ENCODE data around the gene KIAA0232.

DNA sequence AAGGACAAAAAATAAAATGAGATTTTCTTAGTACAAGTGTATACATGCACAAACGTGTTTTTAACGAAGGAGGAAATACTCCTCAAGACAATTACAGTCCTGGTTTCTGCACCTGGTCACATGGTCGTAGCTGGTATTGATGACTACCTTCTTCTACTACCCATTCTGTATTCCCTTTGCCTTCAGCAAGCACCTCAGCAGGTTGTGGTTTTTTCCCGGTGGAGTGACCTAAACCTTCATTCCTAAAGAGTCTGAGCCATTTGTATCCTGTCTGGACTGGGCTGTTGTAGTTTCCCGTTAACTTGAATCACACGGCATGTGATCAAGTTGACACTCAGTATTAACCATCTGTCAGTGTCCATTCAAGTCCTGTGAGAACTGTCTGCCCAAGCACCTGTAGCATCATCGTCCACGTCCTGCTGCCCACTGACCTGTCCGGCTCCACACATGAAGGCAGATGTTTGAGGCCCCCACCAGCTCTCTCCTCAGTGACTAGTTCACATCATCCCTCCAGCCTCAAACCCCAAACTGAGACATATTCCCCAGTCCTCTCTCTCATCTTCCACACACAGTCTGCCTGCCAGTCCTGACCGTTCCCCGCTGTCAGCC is 96.0 kb downstream of the KIAA0232 start:
- TF ChIP-seq, protein P1, sequence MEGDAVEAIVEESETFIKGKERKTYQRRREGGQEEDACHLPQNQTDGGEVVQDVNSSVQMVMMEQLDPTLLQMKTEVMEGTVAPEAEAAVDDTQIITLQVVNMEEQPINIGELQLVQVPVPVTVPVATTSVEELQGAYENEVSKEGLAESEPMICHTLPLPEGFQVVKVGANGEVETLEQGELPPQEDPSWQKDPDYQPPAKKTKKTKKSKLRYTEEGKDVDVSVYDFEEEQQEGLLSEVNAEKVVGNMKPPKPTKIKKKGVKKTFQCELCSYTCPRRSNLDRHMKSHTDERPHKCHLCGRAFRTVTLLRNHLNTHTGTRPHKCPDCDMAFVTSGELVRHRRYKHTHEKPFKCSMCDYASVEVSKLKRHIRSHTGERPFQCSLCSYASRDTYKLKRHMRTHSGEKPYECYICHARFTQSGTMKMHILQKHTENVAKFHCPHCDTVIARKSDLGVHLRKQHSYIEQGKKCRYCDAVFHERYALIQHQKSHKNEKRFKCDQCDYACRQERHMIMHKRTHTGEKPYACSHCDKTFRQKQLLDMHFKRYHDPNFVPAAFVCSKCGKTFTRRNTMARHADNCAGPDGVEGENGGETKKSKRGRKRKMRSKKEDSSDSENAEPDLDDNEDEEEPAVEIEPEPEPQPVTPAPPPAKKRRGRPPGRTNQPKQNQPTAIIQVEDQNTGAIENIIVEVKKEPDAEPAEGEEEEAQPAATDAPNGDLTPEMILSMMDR (IDR thresholded peaks at IDR 0.05; ENCODE audit: low read length) = no peak
- TF ChIP-seq EZH2 (optimal IDR thresholded peaks at IDR 0.05; ENCODE audit: low read depth, low read length) (no peak), EZH2phosphoT487 (IDR thresholded peaks at IDR 0.05; ENCODE audit: low read length) (no peak)
